A549 (cell line): ENCODE data around the gene SFRP5. TPM values are rescaled to one million over a fixed set of nuclear protein-coding genes. Genes with fewer than 3 reads are reported as not detected.

Source experiments
- ATAC-seq, 2 experiments: fragments of 200-7000 bp in 1 of 2; fragments of >200 bp in 1 of 2; cut with Nextera tagmentation in 1 of 2; cut with Tn5 transposase in 1 of 2; 3 replicates each; pipeline versions ENCODE4 v1.8.0 to v1.9.1; 2018 to 2020; ENCODE audit warnings: mild to moderate bottlenecking in 1 of 2, moderate library complexity in 1 of 2
- CTCF ChIA-PET: fragments of 300-600 bp; sonication (Branson Sonifier 250); formaldehyde crosslinking; extraction: SDS; loops from one replicate; lab custom pipeline; 2021; ENCODE audit warnings: antibody characterized with exemption, inconsistent platforms; lab: Yijun Ruan, JAX
- POLR2A ChIA-PET: fragments of 350-600 bp; formaldehyde crosslinking; extraction: SDS; loops from one replicate; lab custom pipeline; 2021; ENCODE audit warnings: antibody characterized with exemption, inconsistent platforms; lab: Yijun Ruan, JAX
- DNase-seq, 2 experiments: peaks; one replicate each; pipeline versions ENCODE4 v3.0.0 to v3.0.0-alpha.2; 2011 to 2016; ENCODE audit warnings: low read depth in 1 of 2, low spot score in 1 of 2
- FAIRE-seq: peaks from 2 replicates; lab custom pipeline; 2011; peaks lifted over from hg19 to GRCh38; lab: Jason Lieb, UNC
- H3K27ac ChIP-seq, 2 experiments: fragments of >200 bp; sonication (Bioruptor Twin); formaldehyde crosslinking; 3 replicates each; pipeline ENCODE4 v1.5.1; 2016 to 2017
- H3K4me1 ChIP-seq: fragments of >200 bp; sonication (Bioruptor Twin); formaldehyde crosslinking; 3 replicates; pipeline ENCODE4 v1.6.1; 2016
- H3K4me2 ChIP-seq: fragments of >200 bp; sonication (Bioruptor Twin); formaldehyde crosslinking; 3 replicates; pipeline ENCODE4 v1.6.1; 2016
- H3K4me3 ChIP-seq: fragments of >200 bp; sonication (Bioruptor Twin); formaldehyde crosslinking; 3 replicates; pipeline ENCODE4 v1.5.1; 2016
- H3K9me3 ChIP-seq: fragments of >200 bp; sonication (Bioruptor Twin); formaldehyde crosslinking; 3 replicates; pipeline ENCODE4 v1.6.1; 2016
- ATOH8 ChIP-seq: fragments of 250-450 bp; sonication (Bioruptor Pico); IDR thresholded peaks from 2 replicates; pipeline ENCODE4 v1.5.0; 2020; ENCODE audit warnings: low read depth, mild to moderate bottlenecking, moderate library complexity
- BCL3 ChIP-seq: fragments of >200 bp; sonication (Bioruptor Twin); formaldehyde crosslinking; IDR thresholded peaks from 3 replicates; pipeline ENCODE4 v1.6.1; 2016
- CBX2 ChIP-seq: fragments of 200-600 bp; sonication (generic); IDR thresholded peaks from 2 replicates; pipeline ENCODE4 v1.6.1; 2016; ENCODE audit warnings: low read depth, mild to moderate bottlenecking, borderline replicate concordance
- CBX8 ChIP-seq: fragments of 200-600 bp; sonication (generic); IDR thresholded peaks from 2 replicates; pipeline ENCODE4 v1.6.1; 2016
- CHD2 ChIP-seq: fragments of 150-350 bp; IDR thresholded peaks from 2 replicates; pipeline ENCODE4 v1.6.1; 2014; ENCODE audit warnings: low read length; ENCODE audit not compliant: partially characterized antibody
- CHD4 ChIP-seq: fragments of 200-600 bp; sonication (generic); IDR thresholded peaks from 2 replicates; pipeline ENCODE4 v1.6.1; 2016; ENCODE audit warnings: antibody characterized with exemption, mild to moderate bottlenecking, borderline replicate concordance
- ELK1 ChIP-seq: fragments of 150-350 bp; IDR thresholded peaks from 2 replicates; pipeline ENCODE4 v1.6.1; 2014; ENCODE audit warnings: low read depth, mild to moderate bottlenecking, low read length
- ESRRA ChIP-seq: fragments of 150-350 bp; IDR thresholded peaks from 2 replicates; pipeline ENCODE4 v1.6.1; 2014; ENCODE audit warnings: mild to moderate bottlenecking, low read length, borderline replicate concordance
- FOXS1 ChIP-seq: fragments of 250-450 bp; sonication (Bioruptor Pico); IDR thresholded peaks from 2 replicates; pipeline ENCODE4 v1.5.0; 2020; ENCODE audit warnings: mild to moderate bottlenecking, moderate library complexity
- HDAC2 ChIP-seq: fragments of 200-600 bp; sonication (generic); IDR thresholded peaks from 2 replicates; pipeline ENCODE4 v1.6.1; 2016
- HOXB13 ChIP-seq: fragments of 250-450 bp; sonication (Bioruptor Pico); IDR thresholded peaks from 2 replicates; pipeline ENCODE4 v1.5.0; 2020; ENCODE audit warnings: low read depth, mild to moderate bottlenecking, moderate library complexity
- JUNB ChIP-seq: fragments of >200 bp; sonication (Bioruptor Twin); formaldehyde crosslinking; IDR thresholded peaks from 2 replicates; pipeline ENCODE4 v1.6.1; 2016
- MAFK ChIP-seq: fragments of 450-650 bp; IDR thresholded peaks from 2 replicates; pipeline ENCODE4 v1.6.1; 2014; ENCODE audit not compliant: partially characterized antibody
- POLR2AphosphoS2 ChIP-seq: conservative IDR thresholded peaks from 2 replicates; pipeline ENCODE4 v1.6.1; 2012; ENCODE audit warnings: low read length, improper control_type of control experiment, inconsistent platforms
- RAD21 ChIP-seq, 2 experiments: fragments of >200 bp in 1 of 2; sonication (Bioruptor Twin) in 1 of 2; formaldehyde crosslinking in 1 of 2; IDR thresholded peaks in 1 of 2; conservative IDR thresholded peaks in 1 of 2; 2 replicates in 1 of 2; 3 replicates in 1 of 2; pipeline ENCODE4 v1.6.1; 2012 to 2018; ENCODE audit warnings: inconsistent platforms in 1 of 2
- RARB ChIP-seq: fragments of 250-450 bp; sonication (Bioruptor Pico); IDR thresholded peaks from 2 replicates; pipeline ENCODE4 v1.8.0; 2021; ENCODE audit warnings: mild to moderate bottlenecking, moderate library complexity
- RCOR1 ChIP-seq: fragments of 150-350 bp; IDR thresholded peaks from 2 replicates; pipeline ENCODE4 v1.6.1; 2014; ENCODE audit warnings: antibody characterized with exemption, low read length, low read depth
- RFX5 ChIP-seq: fragments of 450-650 bp; IDR thresholded peaks from 2 replicates; pipeline ENCODE4 v1.7.1; 2014; ENCODE audit warnings: antibody characterized with exemption, mild to moderate bottlenecking, moderate library complexity
- RNF2 ChIP-seq: fragments of 200-600 bp; sonication (generic); IDR thresholded peaks from 2 replicates; pipeline ENCODE4 v1.6.1; 2016; ENCODE audit warnings: low read depth, mild to moderate bottlenecking, antibody characterized with exemption, moderate library complexity, borderline replicate concordance
- SMC3 ChIP-seq: fragments of >200 bp; sonication (Bioruptor Twin); formaldehyde crosslinking; IDR thresholded peaks from 3 replicates; pipeline ENCODE4 v1.6.1; 2018; ENCODE audit warnings: inconsistent platforms
- SREBF2 ChIP-seq: fragments of 450-650 bp; IDR thresholded peaks from 2 replicates; pipeline ENCODE4 v1.6.1; 2014; ENCODE audit warnings: mild to moderate bottlenecking, moderate library complexity
- TP53 ChIP-seq: fragments of 250-450 bp; sonication (Bioruptor Pico); IDR thresholded peaks from 2 replicates; pipeline ENCODE4 v1.5.0; 2021; ENCODE audit warnings: mild to moderate bottlenecking, moderate library complexity
- ZC3H11A ChIP-seq: fragments of 450-650 bp; IDR thresholded peaks from 2 replicates; pipeline ENCODE4 v1.6.1; 2014; ENCODE audit warnings: antibody characterized with exemption, mild to moderate bottlenecking
- ZFP36 ChIP-seq: fragments of 450-650 bp; IDR thresholded peaks from 2 replicates; pipeline ENCODE4 v1.6.1; 2014; ENCODE audit warnings: borderline replicate concordance; ENCODE audit not compliant: partially characterized antibody
- ZSCAN20 ChIP-seq: fragments of 250-450 bp; sonication (Bioruptor Pico); IDR thresholded peaks from 2 replicates; pipeline ENCODE4 v1.8.0; 2022; ENCODE audit warnings: mild to moderate bottlenecking, moderate library complexity
- WGBS: methylation state at CpG from one replicate; pipeline ENCODE4 v1.1.6; 2017; ENCODE audit errors: missing lambda C conversion rate; 5-methylcytosine and 5-hydroxymethylcytosine counted together
- polyA plus RNA-seq, 4 experiments: library from polyadenylated mRNA; depleted of rRNA in 3 of 4; stranded (reverse); fragments of >200 nt; fragmentation: RNase III in 1 of 4; extraction: RNeasy Plus Mini Kit Qiagen cat#74134 plus additional on column Dnase treatment in 1 of 4; gene quantifications; 2 replicates in 3 of 4; 3 replicates in 1 of 4; pipeline ENCODE4 v1.2.3, GENCODE V29; 2011 to 2017

SFRP5 gene
- polyA plus RNA-seq, 2 of the 4 experiments (the other 2 are of a cell fraction): 0.50 to 1.2 TPM

- TF ChIP-seq ATOH8 (CRISPR knock-in tag) (no peak; the same call in 1 of the 2 replicates), FOXS1 (no peak), CHD2 (no peak), ZSCAN20 (CRISPR knock-in tag) (peak; percentile 87; the same call in 1 of the 2 replicates), RAD21 (conservative IDR thresholded peaks at IDR 0.05 in 1 of 2, IDR thresholded peaks at IDR 0.05 in 1 of 2) (no peak)
Measured at GRCh38 chr10:97736403-97736901, 35.3 kb downstream of the SFRP5 start (continued).

DNA sequence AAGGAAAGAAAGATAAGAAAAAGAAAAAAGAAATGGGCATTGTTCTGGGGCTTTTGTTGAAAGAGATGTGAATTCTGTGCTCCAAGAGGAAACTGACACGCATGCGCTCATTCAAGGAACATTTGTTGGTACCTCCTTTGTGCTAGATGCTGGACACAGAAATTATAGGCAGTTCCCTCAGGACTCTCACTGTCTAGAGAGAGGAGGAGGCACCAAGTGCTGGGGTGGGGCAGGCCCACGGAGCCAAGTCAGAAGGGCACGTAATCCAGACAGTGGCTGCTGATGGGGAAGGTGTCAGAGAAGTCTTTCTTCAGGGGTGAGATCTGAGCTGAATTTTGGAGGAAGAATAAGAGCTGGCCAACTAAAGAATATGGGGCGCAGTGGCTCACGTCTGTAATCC, 37.8 kb downstream of the SFRP5 start:
- ChIA-PET CTCF (interaction anchor here (0.7 to 36.9 kb wide), 5 partner anchors 9 to 58 kb away, joined by 3 to 1127 read pairs (median 52); partner anchors contain the start of genes AVPI1 and MARVELD1), POLR2A (interaction anchor here (0.7 to 3.4 kb wide), 2 partner anchors 47 to 116 kb away, joined by 4 to 32 read pairs; partner anchors contain the start of genes AVPI1 and GOLGA7B)
- no peaks in the 10 kb centered on the region for H3K9me3 ChIP-seq
- H3K4me2 ChIP-seq: no peak overlapping the region
- FAIRE-seq: no peak
- H3K4me3 ChIP-seq: no peak overlapping the region
- ATAC-seq: no peak
- TF ChIP-seq SREBF2 (no peak), ESRRA (no peak), CBX8 (no peak), ZSCAN20 (CRISPR knock-in tag) (no peak), HOXB13 (CRISPR knock-in tag) (no peak), TP53 (no peak), RCOR1 (no peak), RARB (CRISPR knock-in tag) (no peak), FOXS1 (no peak), JUNB (no peak)
- DNase-seq: no peak
- 84% methylated on average over 6 of the region's 6 CpGs for WGBS
- H3K27ac ChIP-seq: no peak overlapping the region
- peaks cover 9% of the 10 kb centered on the region; the same call in 2 of the 3 replicates for H3K4me1 ChIP-seq

DNA sequence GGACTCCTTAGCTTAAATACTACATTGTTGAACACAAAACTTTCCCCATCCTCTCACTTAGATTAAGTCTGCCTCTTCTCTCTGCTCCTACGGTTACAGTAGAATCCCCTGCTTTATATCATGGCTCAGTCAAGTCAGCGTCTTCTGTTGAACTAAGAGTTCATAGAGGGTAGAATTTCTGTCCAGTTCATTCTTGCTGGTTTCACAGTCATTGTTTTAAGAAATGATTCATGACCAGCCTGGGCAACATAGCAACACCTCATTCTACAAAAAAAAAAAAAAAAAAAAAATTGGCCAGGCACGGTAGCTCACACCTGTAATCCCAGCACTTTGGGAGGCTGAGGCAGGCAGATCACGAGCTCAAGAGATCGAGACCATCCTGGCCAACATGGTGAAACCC, 38.5 kb downstream of the SFRP5 start:
- DNase-seq: no peak
- CTCF ChIA-PET: interaction anchor here (0.7 to 36.9 kb wide), 10 partner anchors 8 to 136 kb away, joined by 3 to 1127 read pairs (median 15); partner anchors contain the start of genes AVPI1, MARVELD1 and PI4K2A
- H3K9me3 ChIP-seq: no peaks in the 10 kb centered on the region
- TF ChIP-seq ZFP36: no peak
- TF ChIP-seq RFX5: no peak
- TF ChIP-seq BCL3: no peak
- TF ChIP-seq ELK1: no peak
- TF ChIP-seq FOXS1: no peak
- no peak for TF ChIP-seq MAFK
- TF ChIP-seq POLR2AphosphoS2: no peak
- TF ChIP-seq ZC3H11A: no peak
- no peak for TF ChIP-seq SMC3
- no peak for TF ChIP-seq CBX2
- TF ChIP-seq CHD4: no peak
- TF ChIP-seq RNF2: no peak
- TF ChIP-seq ATOH8 (CRISPR knock-in tag): no peak
- no peak for TF ChIP-seq SREBF2
- TF ChIP-seq HDAC2: no peak
- POLR2A ChIA-PET: interaction anchor here (0.7 kb wide), 1 partner anchor 117 kb away, joined by 4 read pairs; the partner anchor contains the start of gene GOLGA7B
- no peak overlapping the region for H3K4me2 ChIP-seq
- H3K27ac ChIP-seq: no peak overlapping the region
- ATAC-seq: no peak
- no peak overlapping the region for H3K4me3 ChIP-seq
- 50% methylated on average over 5 of the region's 5 CpGs for WGBS
- no peak for FAIRE-seq
- peaks cover 5% of the 10 kb centered on the region; the same call in 2 of the 3 replicates for H3K4me1 ChIP-seq
